HFFc6 (cell line): Measurements from ENCODE around the gene METAP1D. TPM values are rescaled to one million over a fixed set of nuclear protein-coding genes. Genes with fewer than 3 reads are reported as not detected.

Experiments used
- DNase-seq: peaks from one replicate; pipeline ENCODE4 v3.0.0-alpha.2; 2018
- H3K27ac Mint-ChIP-seq: 2 replicates; pipeline ENCODE4 v1.8.0; 2020; ENCODE audit warnings: mild to moderate bottlenecking, mixed read lengths
- H3K27me3 Mint-ChIP-seq: 2 replicates; pipeline ENCODE4 v1.8.0; 2021; ENCODE audit warnings: mild to moderate bottlenecking, moderate library complexity, mixed read lengths; ENCODE audit not compliant: insufficient read depth
- H3K36me3 Mint-ChIP-seq: 2 replicates; pipeline ENCODE4 v1.8.0; 2021; ENCODE audit warnings: low read depth, mixed read lengths
- H3K4me1 Mint-ChIP-seq: 2 replicates; pipeline ENCODE4 v1.8.0; 2020; ENCODE audit warnings: low read depth, mixed read lengths
- H3K4me3 Mint-ChIP-seq: 2 replicates; pipeline ENCODE4 v1.8.0; 2020; ENCODE audit warnings: mild to moderate bottlenecking, moderate library complexity, mixed read lengths
- H3K9me3 Mint-ChIP-seq: 2 replicates; pipeline ENCODE4 v1.8.0; 2020; ENCODE audit warnings: mild to moderate bottlenecking, mixed read lengths
- total RNA-seq, 6 experiments: library from RNA; stranded (reverse); fragmentation: NEBNext Ultra II Directional; extraction: Animal tissue kit (Norgen Biotek cat#: 25700); gene quantifications; 2 replicates in 1 of 6; 3 replicates in 5 of 6; pipeline ENCODE4 v1.2.3, GENCODE V29; 2021
- TF ChIP-seq, protein P1 (sequence below): fragments of 200-600 bp; sonication (generic); IDR thresholded peaks from 2 replicates; pipeline ENCODE4 v1.5.0; 2021; ENCODE audit warnings: antibody characterized with exemption, mild to moderate bottlenecking

Gene METAP1D
- total RNA-seq, 6 experiments from 2014 or later: 5.3 to 7.5 (median 6.2) TPM

DNA sequence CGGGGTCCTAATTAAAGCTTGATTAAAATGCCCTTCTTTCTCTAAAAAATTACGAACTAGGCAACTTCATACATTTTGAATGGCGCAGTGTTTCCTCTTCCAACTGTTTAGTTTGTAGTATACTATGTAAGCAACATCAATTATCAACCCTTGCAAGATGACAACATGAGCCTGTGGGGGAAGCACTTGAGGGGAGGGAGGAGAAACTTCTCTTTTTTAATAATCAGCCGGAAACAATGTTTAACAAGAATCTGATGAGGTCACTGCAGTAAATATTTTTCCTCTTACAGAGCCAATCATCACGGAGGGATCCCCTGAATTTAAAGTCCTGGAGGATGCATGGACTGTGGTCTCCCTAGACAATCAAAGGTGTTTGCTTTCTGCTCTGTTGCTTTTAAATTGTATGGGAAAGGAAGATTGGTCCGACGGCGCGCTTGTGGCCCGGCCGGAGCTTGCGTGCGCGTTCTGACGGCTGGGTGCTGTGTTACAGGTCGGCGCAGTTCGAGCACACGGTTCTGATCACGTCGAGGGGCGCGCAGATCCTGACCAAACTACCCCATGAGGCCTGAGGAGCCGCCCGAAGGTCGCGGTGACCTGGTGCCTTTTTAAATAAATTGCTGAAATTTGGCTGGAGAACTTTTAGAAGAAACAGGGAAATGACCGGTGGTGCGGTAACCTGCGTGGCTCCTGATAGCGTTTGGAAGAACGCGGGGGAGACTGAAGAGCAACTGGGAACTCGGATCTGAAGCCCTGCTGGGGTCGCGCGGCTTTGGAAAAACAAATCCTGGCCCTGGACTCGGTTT lies 80.3 kb downstream of the METAP1D start:
- Mint-ChIP-seq H3K9me3 (peaks cover 10% of the 10 kb centered on the region), H3K27ac (no peak overlapping the region), H3K4me3 (no peak overlapping the region; the same call in 1 of the 2 replicates), H3K27me3 (peaks cover 27% of the 10 kb centered on the region; the same call in 1 of the 2 replicates), H3K4me1 (peaks cover 38% of the 10 kb centered on the region), H3K36me3 (peaks cover 8% of the 10 kb centered on the region)
- DNase-seq: peak; percentile 31
- TF ChIP-seq, protein P1, sequence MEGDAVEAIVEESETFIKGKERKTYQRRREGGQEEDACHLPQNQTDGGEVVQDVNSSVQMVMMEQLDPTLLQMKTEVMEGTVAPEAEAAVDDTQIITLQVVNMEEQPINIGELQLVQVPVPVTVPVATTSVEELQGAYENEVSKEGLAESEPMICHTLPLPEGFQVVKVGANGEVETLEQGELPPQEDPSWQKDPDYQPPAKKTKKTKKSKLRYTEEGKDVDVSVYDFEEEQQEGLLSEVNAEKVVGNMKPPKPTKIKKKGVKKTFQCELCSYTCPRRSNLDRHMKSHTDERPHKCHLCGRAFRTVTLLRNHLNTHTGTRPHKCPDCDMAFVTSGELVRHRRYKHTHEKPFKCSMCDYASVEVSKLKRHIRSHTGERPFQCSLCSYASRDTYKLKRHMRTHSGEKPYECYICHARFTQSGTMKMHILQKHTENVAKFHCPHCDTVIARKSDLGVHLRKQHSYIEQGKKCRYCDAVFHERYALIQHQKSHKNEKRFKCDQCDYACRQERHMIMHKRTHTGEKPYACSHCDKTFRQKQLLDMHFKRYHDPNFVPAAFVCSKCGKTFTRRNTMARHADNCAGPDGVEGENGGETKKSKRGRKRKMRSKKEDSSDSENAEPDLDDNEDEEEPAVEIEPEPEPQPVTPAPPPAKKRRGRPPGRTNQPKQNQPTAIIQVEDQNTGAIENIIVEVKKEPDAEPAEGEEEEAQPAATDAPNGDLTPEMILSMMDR: no peak

DNA sequence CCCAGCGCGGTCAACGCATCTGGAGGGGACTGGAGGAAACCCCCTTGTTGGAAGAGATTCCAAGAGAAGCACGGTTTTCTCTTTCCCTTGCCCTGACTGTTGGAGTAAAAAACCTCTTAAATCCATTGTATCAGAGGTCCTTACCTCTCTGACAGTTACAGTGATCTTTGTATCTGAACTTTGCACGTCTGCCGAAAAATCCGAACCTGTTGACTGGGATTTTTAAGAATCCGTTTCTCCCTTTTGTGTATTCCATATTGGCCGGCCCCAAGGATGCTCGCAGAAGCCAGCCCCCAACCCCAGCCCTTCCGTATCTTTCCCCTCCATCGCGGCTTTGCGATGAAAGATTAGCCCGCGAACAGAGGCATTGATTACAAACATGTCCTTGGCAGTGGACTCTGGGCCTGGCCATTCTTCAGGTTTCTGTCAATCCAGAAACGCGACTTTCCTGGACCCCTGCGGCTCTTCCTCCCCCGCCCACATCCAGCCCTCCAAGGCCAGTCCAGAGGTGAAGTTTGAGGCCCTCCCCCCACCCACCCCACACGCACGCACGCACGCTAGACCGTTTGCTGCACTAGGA lies 81.0 kb downstream of the METAP1D start:
- TF ChIP-seq, protein P1: no peak
- H3K9me3 Mint-ChIP-seq: peaks cover 10% of the 10 kb centered on the region
- H3K4me1 Mint-ChIP-seq: peaks cover 44% of the 10 kb centered on the region
- no peak overlapping the region for H3K4me3 Mint-ChIP-seq
- peaks cover 31% of the 10 kb centered on the region for H3K27me3 Mint-ChIP-seq
- DNase-seq: no peak
- H3K27ac Mint-ChIP-seq: no peak overlapping the region
- peaks cover 8% of the 10 kb centered on the region for H3K36me3 Mint-ChIP-seq

DNA sequence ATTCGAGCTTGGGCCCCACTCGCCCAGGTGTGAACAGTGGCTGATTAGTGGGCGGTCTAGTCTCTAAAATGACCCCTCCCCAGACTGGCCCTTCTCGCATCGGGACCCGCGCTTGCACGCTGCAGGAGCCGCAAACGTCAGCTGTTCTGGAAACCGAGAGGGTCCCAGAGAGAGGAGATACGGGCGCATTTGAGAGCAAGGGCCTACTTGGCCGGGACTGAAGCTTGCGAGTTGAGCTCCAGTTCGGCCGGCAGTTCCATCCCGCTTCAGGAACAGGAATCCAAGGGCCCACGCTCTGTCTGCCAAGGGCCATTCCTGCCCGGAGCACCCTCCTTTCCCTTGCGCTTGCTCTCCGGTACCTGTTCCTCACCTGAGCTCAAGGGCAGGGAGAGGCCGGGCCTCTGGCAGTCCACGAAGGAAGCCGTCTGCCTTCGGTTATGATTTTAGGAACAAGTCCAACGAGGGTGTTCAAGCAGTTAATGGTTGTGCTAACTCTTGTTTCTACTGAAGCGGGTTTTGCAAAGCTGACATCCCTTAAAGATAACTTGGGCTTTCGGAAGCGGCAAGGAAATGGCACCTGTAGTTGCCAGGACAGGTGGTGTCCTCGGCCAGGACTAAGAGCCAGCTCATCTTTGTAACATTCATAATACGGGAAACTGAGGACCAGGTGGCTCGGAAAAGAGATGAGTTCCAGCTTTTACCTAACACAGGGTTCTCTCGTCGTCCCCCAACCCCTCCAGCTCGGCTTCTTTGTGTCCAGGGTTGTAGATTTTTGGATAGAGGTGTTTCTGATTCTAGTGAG lies 81.7 kb downstream of the METAP1D start:
- Mint-ChIP-seq H3K27ac (no peak overlapping the region), H3K36me3 (peaks cover 8% of the 10 kb centered on the region), H3K27me3 (peaks cover 33% of the 10 kb centered on the region), H3K9me3 (peaks cover 10% of the 10 kb centered on the region), H3K4me3 (no peak overlapping the region), H3K4me1 (peaks cover 45% of the 10 kb centered on the region)
- no peak for DNase-seq
- TF ChIP-seq, protein P1: no peak

DNA sequence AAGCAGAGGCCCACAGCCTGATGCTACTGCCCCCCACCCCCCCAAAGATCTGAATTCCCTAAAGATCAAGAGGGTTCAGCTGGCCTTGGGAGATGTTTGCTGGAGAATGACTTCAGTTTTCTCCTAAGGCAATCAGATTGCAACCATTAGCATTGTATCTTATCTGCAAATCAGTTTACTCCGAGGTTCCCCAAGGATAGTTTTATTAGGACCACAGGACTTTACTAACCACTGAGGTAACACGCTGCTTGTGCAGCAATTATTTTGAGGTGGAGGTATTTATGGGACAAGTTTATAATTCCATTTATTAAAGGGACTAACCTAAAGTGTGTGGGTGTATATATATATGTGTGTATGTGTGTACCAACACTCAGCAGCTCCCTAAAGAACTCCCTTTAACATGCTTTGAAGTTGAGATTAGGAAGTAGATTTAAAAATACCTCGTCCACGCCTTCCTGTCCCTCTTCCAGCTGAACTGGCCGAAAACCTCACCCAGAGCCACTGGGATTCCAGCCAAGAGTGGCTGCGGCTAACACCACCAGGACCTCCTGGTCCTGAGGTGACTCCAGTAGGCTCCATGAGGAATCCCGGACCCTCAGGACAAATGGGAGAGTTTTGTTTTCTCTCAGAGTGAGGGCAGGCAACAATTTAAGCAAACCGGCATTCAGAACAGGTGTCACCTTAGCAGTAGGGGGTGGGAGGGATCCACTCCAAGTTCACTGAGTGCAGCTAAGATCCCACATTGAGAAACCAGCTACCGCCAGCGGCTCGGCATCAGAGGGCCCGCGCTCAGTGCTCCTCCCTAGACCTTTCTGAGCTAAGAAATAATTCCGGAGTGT lies 82.6 kb downstream of the METAP1D start:
- Mint-ChIP-seq H3K9me3 (peaks cover 10% of the 10 kb centered on the region), H3K4me3 (peak overlapping the region; percentile 98), H3K4me1 (peaks cover 54% of the 10 kb centered on the region), H3K36me3 (peaks cover 15% of the 10 kb centered on the region), H3K27me3 (peaks cover 41% of the 10 kb centered on the region), H3K27ac (peak overlapping the region; percentile 99)
- TF ChIP-seq, protein P1: no peak
- DNase-seq: peak; percentile 33
